GM23338 (cell line): ENCODE measurements around the gene FAM163A. TPM values are rescaled to one million over a fixed set of nuclear protein-coding genes. Genes with fewer than 3 reads are reported as not detected.

Experiments
- ATAC-seq: fragments of 200-7000 bp; cut with Tn5 transposase; 3 replicates; pipeline ENCODE4 v1.9.1; 2020
- DNase-seq: peaks from one replicate; pipeline ENCODE4 v3.0.0-alpha.2; 2015; ENCODE audit warnings: low spot score
- H2AFZ ChIP-seq: fragments of 200-600 bp; sonication (generic); 2 replicates; pipeline ENCODE4 v1.8.0; 2016; ENCODE audit warnings: antibody characterized with exemption, mild to moderate bottlenecking, moderate library complexity
- H3F3A ChIP-seq: fragments of 200-600 bp; sonication (generic); replicated peaks from 2 replicates; pipeline ENCODE4 v1.8.0; 2017; ENCODE audit warnings: antibody characterized with exemption, mixed run types, low read depth
- H3K27ac ChIP-seq: fragments of 200-600 bp; sonication (generic); 2 replicates; pipeline ENCODE4 v1.6.1; 2016; ENCODE audit warnings: low read depth
- H3K27me3 ChIP-seq: fragments of 200-600 bp; sonication (generic); 2 replicates; pipeline ENCODE4 v1.8.0; 2016; ENCODE audit warnings: mild to moderate bottlenecking, mixed run types, moderate library complexity; ENCODE audit not compliant: insufficient read depth
- H3K36me3 ChIP-seq: fragments of 200-600 bp; sonication (generic); 2 replicates; pipeline ENCODE4 v1.8.0; 2016; ENCODE audit warnings: mild to moderate bottlenecking; ENCODE audit not compliant: insufficient read depth
- H3K4me1 ChIP-seq: fragments of 200-600 bp; sonication (generic); 2 replicates; pipeline ENCODE4 v1.8.0; 2016; ENCODE audit warnings: mild to moderate bottlenecking, moderate library complexity; ENCODE audit not compliant: insufficient read depth
- H3K4me2 ChIP-seq: fragments of 200-600 bp; sonication (generic); 2 replicates; pipeline ENCODE4 v1.7.1; 2017; ENCODE audit warnings: mixed run types
- H3K4me3 ChIP-seq: fragments of 200-600 bp; sonication (generic); 2 replicates; pipeline ENCODE4 v1.6.1; 2016; ENCODE audit warnings: mixed run types
- H3K79me2 ChIP-seq: fragments of 200-600 bp; sonication (generic); replicated peaks from 2 replicates; pipeline ENCODE4 v1.8.0; 2017; ENCODE audit warnings: mild to moderate bottlenecking; ENCODE audit not compliant: insufficient read depth
- H3K9me2 ChIP-seq: fragments of 200-600 bp; sonication (generic); 2 replicates; pipeline ENCODE4 v1.8.0; 2017; ENCODE audit not compliant: insufficient read depth
- H4K20me1 ChIP-seq: fragments of 200-600 bp; sonication (generic); replicated peaks from 2 replicates; pipeline ENCODE4 v1.8.0; 2017; ENCODE audit warnings: mild to moderate bottlenecking; ENCODE audit not compliant: insufficient read depth
- H3K27ac Mint-ChIP-seq: 2 replicates; pipeline ENCODE4 v1.8.0; 2020; ENCODE audit warnings: inconsistent platforms, mild to moderate bottlenecking, moderate library complexity, mixed read lengths
- H3K27me3 Mint-ChIP-seq: 3 replicates; pipeline ENCODE4 v1.8.0; 2022; ENCODE audit warnings: low read depth, mild to moderate bottlenecking, moderate library complexity, mixed read lengths, inconsistent platforms; ENCODE audit not compliant: insufficient read depth, poor library complexity
- H3K36me3 Mint-ChIP-seq: 3 replicates; pipeline ENCODE4 v1.8.0; 2021; ENCODE audit warnings: low read depth, mild to moderate bottlenecking, inconsistent platforms, moderate library complexity, mixed read lengths
- H3K4me1 Mint-ChIP-seq: 3 replicates; pipeline ENCODE4 v1.8.0; 2020; ENCODE audit warnings: mild to moderate bottlenecking, inconsistent platforms, mixed read lengths
- H3K4me3 Mint-ChIP-seq: 3 replicates; pipeline ENCODE4 v1.8.0; 2021; ENCODE audit warnings: moderate library complexity, mild to moderate bottlenecking, inconsistent platforms, mixed read lengths
- H3K9me3 Mint-ChIP-seq: 3 replicates; pipeline ENCODE4 v1.8.0; 2020; ENCODE audit warnings: moderate library complexity, mild to moderate bottlenecking, inconsistent platforms, mixed read lengths
- CREB1 ChIP-seq: fragments of 250-450 bp; sonication (Bioruptor Pico); IDR thresholded peaks from 2 replicates; pipeline ENCODE4 v1.5.0; 2020; ENCODE audit warnings: low read depth, mild to moderate bottlenecking, moderate library complexity
- ETS1 ChIP-seq: IDR thresholded peaks from 2 replicates; pipeline ENCODE4 v1.6.1; 2016; ENCODE audit warnings: antibody characterized with exemption
- EZH2 ChIP-seq: fragments of 200-600 bp; sonication (generic); IDR thresholded peaks from one replicate; pipeline ENCODE4 v1.8.0; 2017; ENCODE audit warnings: antibody characterized with exemption, mild to moderate bottlenecking, low read depth; ENCODE audit not compliant: unreplicated experiment
- EZH2phosphoT487 ChIP-seq: fragments of 200-600 bp; sonication (generic); IDR thresholded peaks from one replicate; pipeline ENCODE4 v1.8.1; 2018; ENCODE audit warnings: antibody characterized with exemption; ENCODE audit not compliant: unreplicated experiment
- JUNB ChIP-seq: IDR thresholded peaks from one replicate; pipeline ENCODE4 v1.6.1; 2016; ENCODE audit warnings: antibody characterized with exemption; ENCODE audit not compliant: unreplicated experiment
- NANOG ChIP-seq: IDR thresholded peaks from 2 replicates; pipeline ENCODE4 v1.6.1; 2016; ENCODE audit warnings: antibody characterized with exemption, borderline replicate concordance
- POLR2AphosphoS5 ChIP-seq: IDR thresholded peaks from 2 replicates; pipeline ENCODE4 v1.6.1; 2016; ENCODE audit warnings: antibody characterized with exemption, low read depth
- REST ChIP-seq: IDR thresholded peaks from one replicate; pipeline ENCODE4 v1.6.1; 2018; ENCODE audit warnings: antibody characterized with exemption; ENCODE audit not compliant: unreplicated experiment
- STAT1 ChIP-seq: IDR thresholded peaks from one replicate; pipeline ENCODE4 v1.6.1; 2016; ENCODE audit warnings: antibody characterized with exemption; ENCODE audit not compliant: unreplicated experiment
- ZNF114 ChIP-seq: fragments of 250-450 bp; sonication (Bioruptor Pico); IDR thresholded peaks from 2 replicates; pipeline ENCODE4 v1.5.0; 2020; ENCODE audit warnings: mild to moderate bottlenecking, moderate library complexity
- ZNF331 ChIP-seq: fragments of 250-450 bp; sonication (Bioruptor Pico); IDR thresholded peaks from 2 replicates; pipeline ENCODE4 v1.5.0; 2020; ENCODE audit warnings: low read depth, mild to moderate bottlenecking, moderate library complexity
- polyA plus RNA-seq: library from polyadenylated mRNA; unstranded; fragments of >200 nt; fragmentation: Nextera tagmentation; extraction: Ambion mirVana; gene quantifications from 2 replicates; pipeline ENCODE4 v1.2.1, GENCODE V29; 2016
- total RNA-seq: library from RNA; depleted of rRNA; stranded (reverse); fragments of >200 nt; shearing (Covaris generic); gene quantifications from 2 replicates; pipeline ENCODE4 v1.2.3, GENCODE V29; 2014
- TF ChIP-seq, protein P1 (sequence below): fragments of 250-450 bp; sonication (Bioruptor Pico); IDR thresholded peaks from 2 replicates; pipeline ENCODE4 v1.5.0; 2020; ENCODE audit warnings: mild to moderate bottlenecking, moderate library complexity
- TF ChIP-seq, protein P2 (sequence below), 2 experiments: fragments of 200-600 bp in 1 of 2; sonication (generic) in 1 of 2; conservative IDR thresholded peaks; 2 replicates each; pipeline versions ENCODE4 v1.5.1 to v1.6.1; 2016 to 2017; ENCODE audit warnings: antibody characterized with exemption in 2 of 2, low read depth in 2 of 2, mild to moderate bottlenecking in 2 of 2, moderate library complexity in 1 of 2

The FAM163A gene
- total and polyA plus RNA-seq, 2 experiments from 2014 or later = not detected

- Mint-ChIP-seq H3K36me3 (no peaks in the 10 kb centered on the region), H3K9me3 (no peaks in the 10 kb centered on the region), H3K4me3 (no peak overlapping the region), H3K27ac (no peak overlapping the region), H3K4me1 (no peaks in the 10 kb centered on the region), H3K27me3 (peaks cover 11% of the 10 kb centered on the region)
- Histone ChIP-seq H3K27ac (no peak overlapping the region), H3K79me2 (no peaks in the 10 kb centered on the region), H3K36me3 (no peaks in the 10 kb centered on the region), H3K27me3 (no peaks in the 10 kb centered on the region), H2AFZ (no peak overlapping the region), H3K9me2 (no peaks in the 10 kb centered on the region), H3K4me1 (0 out of 2 replicates have a peak, but pooled peaks cover under 1% of the 10 kb centered on the region), H4K20me1 (no peaks in the 10 kb centered on the region), H3K4me2 (no peak overlapping the region), H3F3A (no peaks in the 10 kb centered on the region), H3K4me3 (no peak overlapping the region)
- ATAC-seq (no peak), DNase-seq (no peak)
- TF ChIP-seq ZNF114 (CRISPR knock-in tag) (no peak), NANOG (no peak), POLR2AphosphoS5 (no peak), EZH2phosphoT487 (no peak), JUNB (no peak), REST (no peak), ZNF331 (CRISPR knock-in tag) (no peak), STAT1 (no peak), ETS1 (no peak), CREB1 (no peak), EZH2 (no peak)
- TF ChIP-seq, protein P1, sequence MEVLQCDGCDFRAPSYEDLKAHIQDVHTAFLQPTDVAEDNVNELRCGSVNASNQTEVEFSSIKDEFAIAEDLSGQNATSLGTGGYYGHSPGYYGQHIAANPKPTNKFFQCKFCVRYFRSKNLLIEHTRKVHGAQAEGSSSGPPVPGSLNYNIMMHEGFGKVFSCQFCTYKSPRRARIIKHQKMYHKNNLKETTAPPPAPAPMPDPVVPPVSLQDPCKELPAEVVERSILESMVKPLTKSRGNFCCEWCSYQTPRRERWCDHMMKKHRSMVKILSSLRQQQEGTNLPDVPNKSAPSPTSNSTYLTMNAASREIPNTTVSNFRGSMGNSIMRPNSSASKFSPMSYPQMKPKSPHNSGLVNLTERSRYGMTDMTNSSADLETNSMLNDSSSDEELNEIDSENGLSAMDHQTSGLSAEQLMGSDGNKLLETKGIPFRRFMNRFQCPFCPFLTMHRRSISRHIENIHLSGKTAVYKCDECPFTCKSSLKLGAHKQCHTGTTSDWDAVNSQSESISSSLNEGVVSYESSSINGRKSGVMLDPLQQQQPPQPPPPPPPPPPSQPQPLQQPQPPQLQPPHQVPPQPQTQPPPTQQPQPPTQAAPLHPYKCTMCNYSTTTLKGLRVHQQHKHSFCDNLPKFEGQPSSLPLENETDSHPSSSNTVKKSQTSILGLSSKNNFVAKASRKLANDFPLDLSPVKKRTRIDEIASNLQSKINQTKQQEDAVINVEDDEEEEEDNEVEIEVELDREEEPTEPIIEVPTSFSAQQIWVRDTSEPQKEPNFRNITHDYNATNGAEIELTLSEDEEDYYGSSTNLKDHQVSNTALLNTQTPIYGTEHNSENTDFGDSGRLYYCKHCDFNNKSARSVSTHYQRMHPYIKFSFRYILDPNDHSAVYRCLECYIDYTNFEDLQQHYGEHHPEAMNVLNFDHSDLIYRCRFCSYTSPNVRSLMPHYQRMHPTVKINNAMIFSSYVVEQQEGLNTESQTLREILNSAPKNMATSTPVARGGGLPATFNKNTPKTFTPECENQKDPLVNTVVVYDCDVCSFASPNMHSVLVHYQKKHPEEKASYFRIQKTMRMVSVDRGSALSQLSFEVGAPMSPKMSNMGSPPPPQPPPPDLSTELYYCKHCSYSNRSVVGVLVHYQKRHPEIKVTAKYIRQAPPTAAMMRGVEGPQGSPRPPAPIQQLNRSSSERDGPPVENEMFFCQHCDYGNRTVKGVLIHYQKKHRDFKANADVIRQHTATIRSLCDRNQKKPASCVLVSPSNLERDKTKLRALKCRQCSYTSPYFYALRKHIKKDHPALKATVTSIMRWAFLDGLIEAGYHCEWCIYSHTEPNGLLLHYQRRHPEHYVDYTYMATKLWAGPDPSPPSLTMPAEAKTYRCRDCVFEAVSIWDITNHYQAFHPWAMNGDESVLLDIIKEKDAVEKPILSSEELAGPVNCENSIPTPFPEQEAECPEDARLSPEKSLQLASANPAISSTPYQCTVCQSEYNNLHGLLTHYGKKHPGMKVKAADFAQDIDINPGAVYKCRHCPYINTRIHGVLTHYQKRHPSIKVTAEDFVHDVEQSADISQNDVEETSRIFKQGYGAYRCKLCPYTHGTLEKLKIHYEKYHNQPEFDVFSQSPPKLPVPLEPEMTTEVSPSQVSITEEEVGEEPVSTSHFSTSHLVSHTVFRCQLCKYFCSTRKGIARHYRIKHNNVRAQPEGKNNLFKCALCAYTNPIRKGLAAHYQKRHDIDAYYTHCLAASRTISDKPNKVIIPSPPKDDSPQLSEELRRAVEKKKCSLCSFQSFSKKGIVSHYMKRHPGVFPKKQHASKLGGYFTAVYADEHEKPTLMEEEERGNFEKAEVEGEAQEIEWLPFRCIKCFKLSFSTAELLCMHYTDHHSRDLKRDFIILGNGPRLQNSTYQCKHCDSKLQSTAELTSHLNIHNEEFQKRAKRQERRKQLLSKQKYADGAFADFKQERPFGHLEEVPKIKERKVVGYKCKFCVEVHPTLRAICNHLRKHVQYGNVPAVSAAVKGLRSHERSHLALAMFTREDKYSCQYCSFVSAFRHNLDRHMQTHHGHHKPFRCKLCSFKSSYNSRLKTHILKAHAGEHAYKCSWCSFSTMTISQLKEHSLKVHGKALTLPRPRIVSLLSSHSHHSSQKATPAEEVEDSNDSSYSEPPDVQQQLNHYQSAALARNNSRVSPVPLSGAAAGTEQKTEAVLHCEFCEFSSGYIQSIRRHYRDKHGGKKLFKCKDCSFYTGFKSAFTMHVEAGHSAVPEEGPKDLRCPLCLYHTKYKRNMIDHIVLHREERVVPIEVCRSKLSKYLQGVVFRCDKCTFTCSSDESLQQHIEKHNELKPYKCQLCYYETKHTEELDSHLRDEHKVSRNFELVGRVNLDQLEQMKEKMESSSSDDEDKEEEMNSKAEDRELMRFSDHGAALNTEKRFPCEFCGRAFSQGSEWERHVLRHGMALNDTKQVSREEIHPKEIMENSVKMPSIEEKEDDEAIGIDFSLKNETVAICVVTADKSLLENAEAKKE (CRISPR knock-in tag) = no peak
- TF ChIP-seq, protein P2, sequence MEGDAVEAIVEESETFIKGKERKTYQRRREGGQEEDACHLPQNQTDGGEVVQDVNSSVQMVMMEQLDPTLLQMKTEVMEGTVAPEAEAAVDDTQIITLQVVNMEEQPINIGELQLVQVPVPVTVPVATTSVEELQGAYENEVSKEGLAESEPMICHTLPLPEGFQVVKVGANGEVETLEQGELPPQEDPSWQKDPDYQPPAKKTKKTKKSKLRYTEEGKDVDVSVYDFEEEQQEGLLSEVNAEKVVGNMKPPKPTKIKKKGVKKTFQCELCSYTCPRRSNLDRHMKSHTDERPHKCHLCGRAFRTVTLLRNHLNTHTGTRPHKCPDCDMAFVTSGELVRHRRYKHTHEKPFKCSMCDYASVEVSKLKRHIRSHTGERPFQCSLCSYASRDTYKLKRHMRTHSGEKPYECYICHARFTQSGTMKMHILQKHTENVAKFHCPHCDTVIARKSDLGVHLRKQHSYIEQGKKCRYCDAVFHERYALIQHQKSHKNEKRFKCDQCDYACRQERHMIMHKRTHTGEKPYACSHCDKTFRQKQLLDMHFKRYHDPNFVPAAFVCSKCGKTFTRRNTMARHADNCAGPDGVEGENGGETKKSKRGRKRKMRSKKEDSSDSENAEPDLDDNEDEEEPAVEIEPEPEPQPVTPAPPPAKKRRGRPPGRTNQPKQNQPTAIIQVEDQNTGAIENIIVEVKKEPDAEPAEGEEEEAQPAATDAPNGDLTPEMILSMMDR (conservative IDR thresholded peaks at IDR 0.05; ENCODE audit: low read depth in 2 of 2) = no peak
Observed at GRCh38 chr1:179781962-179782361, 38.9 kb downstream of the FAM163A start.
